ENCODE measurements around the gene RAP1A. TPM values are rescaled to one million over a fixed set of nuclear protein-coding genes. Genes with fewer than 3 reads are reported as not detected.

The RAP1A gene
- total RNA-seq, 1 experiment from 2014 or later = 33.2 TPM

DNA sequence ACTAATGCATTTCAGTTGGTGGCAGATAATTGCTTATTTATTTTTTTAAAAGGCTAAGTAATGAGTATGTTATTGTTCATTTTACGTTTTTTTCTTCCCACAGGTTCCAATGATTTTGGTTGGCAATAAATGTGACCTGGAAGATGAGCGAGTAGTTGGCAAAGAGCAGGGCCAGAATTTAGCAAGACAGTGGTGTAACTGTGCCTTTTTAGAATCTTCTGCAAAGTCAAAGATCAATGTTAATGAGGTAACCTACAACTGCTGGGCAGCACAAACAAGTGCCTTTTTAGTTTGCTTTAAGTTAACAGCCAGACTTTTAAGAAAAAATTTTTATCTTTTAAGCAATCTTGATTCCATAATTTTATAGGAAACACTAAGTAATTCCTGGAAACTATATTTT lies 84.7 kb downstream of the RAP1A start:
- no TSS peak for BruUV-seq (replicated peaks)
- TF ChIP-seq, protein P1, sequence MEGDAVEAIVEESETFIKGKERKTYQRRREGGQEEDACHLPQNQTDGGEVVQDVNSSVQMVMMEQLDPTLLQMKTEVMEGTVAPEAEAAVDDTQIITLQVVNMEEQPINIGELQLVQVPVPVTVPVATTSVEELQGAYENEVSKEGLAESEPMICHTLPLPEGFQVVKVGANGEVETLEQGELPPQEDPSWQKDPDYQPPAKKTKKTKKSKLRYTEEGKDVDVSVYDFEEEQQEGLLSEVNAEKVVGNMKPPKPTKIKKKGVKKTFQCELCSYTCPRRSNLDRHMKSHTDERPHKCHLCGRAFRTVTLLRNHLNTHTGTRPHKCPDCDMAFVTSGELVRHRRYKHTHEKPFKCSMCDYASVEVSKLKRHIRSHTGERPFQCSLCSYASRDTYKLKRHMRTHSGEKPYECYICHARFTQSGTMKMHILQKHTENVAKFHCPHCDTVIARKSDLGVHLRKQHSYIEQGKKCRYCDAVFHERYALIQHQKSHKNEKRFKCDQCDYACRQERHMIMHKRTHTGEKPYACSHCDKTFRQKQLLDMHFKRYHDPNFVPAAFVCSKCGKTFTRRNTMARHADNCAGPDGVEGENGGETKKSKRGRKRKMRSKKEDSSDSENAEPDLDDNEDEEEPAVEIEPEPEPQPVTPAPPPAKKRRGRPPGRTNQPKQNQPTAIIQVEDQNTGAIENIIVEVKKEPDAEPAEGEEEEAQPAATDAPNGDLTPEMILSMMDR (IDR thresholded peaks at IDR 0.05; ENCODE audit: unreplicated experiment) = no peak
- Mint-ChIP-seq H3K36me3 (ENCODE audit: insufficient read depth, unreplicated experiment) (peaks cover 11% of the 10 kb centered on the region), H3K27ac (ENCODE audit: unreplicated experiment) (no peak overlapping the region), H3K4me3 (ENCODE audit: low read depth, unreplicated experiment) (no peak overlapping the region), H3K4me1 (ENCODE audit: low read depth, unreplicated experiment) (no peaks in the 10 kb centered on the region), H3K27me3 (ENCODE audit: unreplicated experiment) (no peaks in the 10 kb centered on the region), H3K9me3 (ENCODE audit: low read depth, unreplicated experiment) (no peaks in the 10 kb centered on the region)
- intact Hi-C loops (cut with micrococcal nuclease; ENCODE audit: unreplicated experiment) = no loop called here
- CTCF ChIA-PET = no interaction called here
- DNase-seq = no peak

DNA sequence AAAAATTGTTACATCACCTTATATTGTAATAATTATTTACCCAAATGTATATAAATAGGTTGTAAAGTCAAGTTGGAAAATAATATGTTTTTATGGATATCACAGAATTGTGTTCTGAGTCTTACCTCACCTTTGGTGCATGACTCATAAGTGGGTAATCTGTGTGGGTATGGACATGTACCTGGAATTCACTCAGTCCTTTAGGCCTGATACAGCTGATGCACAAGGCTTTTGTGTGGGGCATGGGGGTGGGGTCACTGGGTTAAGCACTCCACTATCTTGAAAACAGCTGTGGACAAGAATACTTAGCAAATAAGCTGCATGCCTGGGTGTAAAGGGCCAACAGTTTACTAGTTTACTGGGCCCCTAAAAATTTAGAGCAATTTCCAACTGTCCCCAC lies 85.2 kb downstream of the RAP1A start:
- TF ChIP-seq, protein P1 (IDR thresholded peaks at IDR 0.05; ENCODE audit: unreplicated experiment) = no peak
- Mint-ChIP-seq H3K27ac (ENCODE audit: unreplicated experiment) (no peak overlapping the region), H3K4me3 (ENCODE audit: low read depth, unreplicated experiment) (no peak overlapping the region), H3K9me3 (ENCODE audit: low read depth, unreplicated experiment) (no peaks in the 10 kb centered on the region), H3K27me3 (ENCODE audit: unreplicated experiment) (no peaks in the 10 kb centered on the region), H3K36me3 (ENCODE audit: insufficient read depth, unreplicated experiment) (peaks cover 8% of the 10 kb centered on the region), H3K4me1 (ENCODE audit: low read depth, unreplicated experiment) (no peaks in the 10 kb centered on the region)
- DNase-seq = no peak
- CTCF ChIA-PET = no interaction called here
- intact Hi-C loops (cut with micrococcal nuclease; ENCODE audit: unreplicated experiment) = no loop called here
- no TSS peak for BruUV-seq (replicated peaks)

GRCh38 chr1:111705841-111706240 lies 86.3 kb downstream of the RAP1A start:
- intact Hi-C loops (cut with micrococcal nuclease; ENCODE audit: unreplicated experiment) = no loop called here
- Mint-ChIP-seq H3K27me3 (ENCODE audit: unreplicated experiment) (no peaks in the 10 kb centered on the region), H3K9me3 (ENCODE audit: low read depth, unreplicated experiment) (no peaks in the 10 kb centered on the region), H3K4me3 (ENCODE audit: low read depth, unreplicated experiment) (no peak overlapping the region), H3K4me1 (ENCODE audit: low read depth, unreplicated experiment) (no peaks in the 10 kb centered on the region), H3K36me3 (ENCODE audit: insufficient read depth, unreplicated experiment) (peaks cover 7% of the 10 kb centered on the region), H3K27ac (ENCODE audit: unreplicated experiment) (no peak overlapping the region)
- TF ChIP-seq, protein P1 (IDR thresholded peaks at IDR 0.05; ENCODE audit: unreplicated experiment) = no peak
- BruUV-seq (replicated peaks) = no TSS peak
- CTCF ChIA-PET = no interaction called here
- no peak for DNase-seq

GRCh38 chr1:111706921-111707320 lies 87.3 kb downstream of the RAP1A start:
- BruUV-seq (replicated peaks) = no TSS peak
- no peaks in the 10 kb centered on the region for H3K36me3 Mint-ChIP-seq (ENCODE audit: insufficient read depth, unreplicated experiment)
- no peak for DNase-seq
- intact Hi-C loops (cut with micrococcal nuclease; ENCODE audit: unreplicated experiment) = no loop called here
- TF ChIP-seq, protein P1 (IDR thresholded peaks at IDR 0.05; ENCODE audit: unreplicated experiment) = no peak
- CTCF ChIA-PET = no interaction called here
- no peak overlapping the region for H3K27ac Mint-ChIP-seq (ENCODE audit: unreplicated experiment)
- no peak overlapping the region for H3K4me3 Mint-ChIP-seq (ENCODE audit: low read depth, unreplicated experiment)
- no peaks in the 10 kb centered on the region for H3K9me3 Mint-ChIP-seq (ENCODE audit: low read depth, unreplicated experiment)
- no peaks in the 10 kb centered on the region for H3K27me3 Mint-ChIP-seq (ENCODE audit: unreplicated experiment)
- H3K4me1 Mint-ChIP-seq (ENCODE audit: low read depth, unreplicated experiment) = no peaks in the 10 kb centered on the region

- intact Hi-C loops (cut with micrococcal nuclease; ENCODE audit: unreplicated experiment) = no loop called here
- Mint-ChIP-seq H3K27ac (ENCODE audit: unreplicated experiment) (no peak overlapping the region), H3K4me1 (ENCODE audit: low read depth, unreplicated experiment) (no peaks in the 10 kb centered on the region), H3K27me3 (ENCODE audit: unreplicated experiment) (no peaks in the 10 kb centered on the region), H3K36me3 (ENCODE audit: insufficient read depth, unreplicated experiment) (no peaks in the 10 kb centered on the region), H3K4me3 (ENCODE audit: low read depth, unreplicated experiment) (no peak overlapping the region), H3K9me3 (ENCODE audit: low read depth, unreplicated experiment) (no peaks in the 10 kb centered on the region)
- CTCF ChIA-PET = no interaction called here
- no TSS peak for BruUV-seq (replicated peaks)
- TF ChIP-seq, protein P1 (IDR thresholded peaks at IDR 0.05; ENCODE audit: unreplicated experiment) = no peak
- no peak for DNase-seq
Observed at GRCh38 chr1:111707906-111708305, 88.3 kb downstream of the RAP1A start.
